Stimulated activated CD8-positive, alpha-beta memory T cell treated with anti-CD3 and anti-CD28 coated beads, Interleukin-15, amount 100 ng/mL, for 4 hours (primary cell): ENCODE data around the gene ACBD4.
A peak's percentile ranks its signal among the peaks of the same experiment; 100 is the strongest.

ENCODE experiments used
- DNase-seq, 2 donors: peaks; one replicate each; pipeline ENCODE4 v3.0.0-alpha.2; 2020; ENCODE audit warnings: low read depth in 2 of 2

The ACBD4 gene, protein sequence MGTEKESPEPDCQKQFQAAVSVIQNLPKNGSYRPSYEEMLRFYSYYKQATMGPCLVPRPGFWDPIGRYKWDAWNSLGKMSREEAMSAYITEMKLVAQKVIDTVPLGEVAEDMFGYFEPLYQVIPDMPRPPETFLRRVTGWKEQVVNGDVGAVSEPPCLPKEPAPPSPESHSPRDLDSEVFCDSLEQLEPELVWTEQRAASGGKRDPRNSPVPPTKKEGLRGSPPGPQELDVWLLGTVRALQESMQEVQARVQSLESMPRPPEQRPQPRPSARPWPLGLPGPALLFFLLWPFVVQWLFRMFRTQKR

DNA sequence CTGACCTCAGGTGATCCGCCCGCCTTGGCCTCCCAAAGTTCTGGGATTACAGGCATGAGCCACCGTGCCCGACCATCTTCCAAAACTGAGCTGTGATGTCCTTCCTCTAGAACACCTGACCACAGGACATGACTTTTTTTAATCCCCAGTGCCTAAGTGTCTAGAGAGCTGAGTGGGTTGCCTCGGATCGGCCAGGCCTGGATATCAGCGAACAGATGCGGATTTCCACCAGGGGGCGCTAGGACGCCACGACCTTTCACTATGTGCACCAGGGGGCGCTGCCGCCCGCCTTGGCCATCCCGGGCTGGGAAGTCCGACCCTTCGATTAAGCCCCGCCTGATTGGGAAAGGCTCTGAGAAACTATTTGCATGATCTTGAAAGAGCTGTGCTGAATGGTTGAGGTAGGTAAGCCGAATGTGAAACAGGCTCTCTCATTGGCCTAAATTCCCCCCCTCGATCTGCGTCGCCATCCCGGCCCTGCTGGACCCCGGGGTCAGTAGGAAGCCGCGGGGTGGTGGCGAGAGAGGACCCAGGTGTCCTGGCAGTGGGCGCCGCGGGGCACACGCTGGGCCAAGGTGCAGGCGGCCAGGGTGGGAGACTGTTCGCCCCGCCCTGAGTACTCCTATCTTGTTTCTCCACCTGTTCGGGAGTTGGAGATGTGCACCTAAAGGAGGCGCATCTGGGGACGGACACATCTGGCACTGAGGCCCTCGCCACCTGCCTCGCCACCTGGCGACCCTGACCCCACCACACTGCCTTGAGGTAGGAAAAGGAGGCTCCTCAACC, at the start of gene ACBD4:
ACBD4 (plus strand) TSS at position 496 of the 786 bp plus-strand sequence. CDS start 458 bp downstream, outside the sequence.
- peak; percentile 88 to 92 for DNase-seq

DNA sequence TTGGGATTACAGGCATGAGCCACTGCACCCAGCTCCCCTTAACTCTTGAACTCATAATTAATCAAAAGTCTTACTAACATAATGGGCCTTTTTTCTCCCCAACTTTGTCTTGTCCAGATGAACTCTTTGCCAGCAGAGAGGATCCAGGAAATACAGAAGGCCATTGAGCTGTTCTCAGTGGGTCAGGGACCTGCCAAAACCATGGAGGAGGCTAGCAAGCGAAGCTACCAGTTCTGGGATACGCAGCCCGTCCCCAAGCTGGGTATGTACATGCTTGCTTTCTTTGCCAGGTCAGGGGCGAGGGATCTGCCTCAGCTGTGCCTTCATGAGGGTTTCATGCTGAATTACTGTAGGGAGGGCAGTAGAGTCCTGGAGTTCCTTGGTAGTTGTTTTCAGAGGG, 49.1 kb upstream of the ACBD4 start:
- no peak for DNase-seq

DNA sequence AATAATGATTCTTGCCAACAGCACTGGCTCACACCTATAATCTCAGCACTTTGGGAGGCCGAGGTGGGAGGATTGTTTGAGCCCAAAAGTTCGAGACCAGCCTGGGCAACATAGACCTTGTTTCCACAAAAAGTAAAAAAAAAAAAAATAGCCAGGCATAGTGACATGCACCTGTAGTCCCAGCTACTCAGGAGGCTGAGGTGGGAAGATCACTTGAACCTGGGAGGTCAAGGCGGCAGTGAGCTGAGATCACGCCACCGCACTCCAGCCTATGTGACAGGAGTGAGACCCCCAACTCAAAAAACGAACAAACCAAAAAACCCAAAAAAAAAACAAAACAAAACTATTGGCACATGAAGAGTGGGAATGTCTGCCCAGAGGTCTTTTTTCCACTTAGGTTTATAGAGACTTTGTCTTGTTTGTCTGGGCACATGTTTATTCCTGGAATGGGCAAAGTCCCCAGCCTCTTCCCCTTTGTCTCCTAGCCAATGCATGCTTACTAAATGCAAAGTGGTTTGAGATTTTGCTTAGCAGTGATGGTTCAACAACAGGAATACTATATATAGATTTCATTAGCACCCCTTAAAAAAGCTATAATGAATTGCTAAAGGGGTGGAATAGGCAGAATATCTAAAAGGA, 48.5 kb upstream of the ACBD4 start:
- DNase-seq: no peak

DNA sequence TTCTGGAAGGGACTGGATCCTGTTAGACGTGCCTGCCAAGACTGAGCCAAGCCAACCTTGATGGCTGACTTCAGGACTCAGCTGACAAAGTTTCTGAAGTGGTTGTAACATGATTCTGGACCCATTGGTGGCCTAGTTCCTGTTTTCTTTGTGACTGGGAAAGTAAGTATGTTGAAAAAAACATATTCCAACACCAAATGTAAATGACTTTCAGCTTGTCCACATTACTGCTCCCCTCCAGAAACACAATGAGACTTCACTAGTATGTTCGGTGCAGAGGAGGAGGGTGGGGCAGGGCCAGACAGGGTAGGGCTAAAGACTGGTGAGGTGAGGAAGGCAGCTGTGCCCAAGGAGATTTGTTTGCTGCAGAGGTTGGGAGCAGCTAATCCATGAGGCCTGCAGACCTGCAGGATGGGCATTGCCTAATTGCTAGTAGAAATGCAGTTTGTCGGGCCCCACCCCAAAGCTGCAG, 47.9 kb upstream of the ACBD4 start:
- no peak for DNase-seq

DNA sequence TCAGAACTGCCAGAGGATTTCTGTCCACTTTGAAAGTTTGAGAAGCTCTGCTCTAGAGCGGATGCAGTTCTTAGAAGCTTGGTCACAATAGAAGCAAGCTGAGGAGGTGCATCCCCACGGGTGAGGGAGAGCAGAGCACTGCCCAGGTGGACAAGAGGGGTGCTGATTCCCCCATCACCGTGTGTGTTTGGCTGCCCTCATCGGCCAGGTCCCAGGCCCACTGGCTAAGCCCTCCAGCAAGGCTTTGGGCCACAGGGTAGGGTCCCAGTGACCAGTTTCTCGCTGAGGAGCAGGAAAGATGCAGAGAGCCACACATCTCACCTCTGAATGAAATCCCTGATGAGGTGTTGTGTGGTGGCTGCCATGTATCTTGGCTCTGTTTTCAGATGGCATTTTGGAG, 47.5 kb upstream of the ACBD4 start:
- DNase-seq: no peak

DNA sequence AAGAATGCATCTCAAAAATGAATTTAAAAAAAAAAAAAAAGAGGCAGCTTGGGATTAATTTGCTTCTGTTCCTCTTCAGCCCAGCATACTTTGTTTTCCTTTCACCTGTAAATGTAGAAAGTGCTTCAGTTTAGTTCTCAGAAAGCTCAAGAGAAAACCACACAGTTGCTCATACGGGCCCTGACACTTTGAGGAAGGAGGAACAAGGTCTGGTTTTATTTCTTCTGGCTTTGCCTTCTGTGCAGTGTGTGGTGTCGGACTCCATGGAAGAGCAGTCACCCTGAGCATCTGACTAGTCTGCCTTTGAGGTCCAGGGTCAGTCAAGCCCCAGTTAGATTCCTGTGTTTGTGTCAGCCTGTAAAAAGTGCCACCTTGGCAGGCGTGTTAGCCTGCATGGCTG, 46.7 kb upstream of the ACBD4 start:
- DNase-seq: no peak

DNA sequence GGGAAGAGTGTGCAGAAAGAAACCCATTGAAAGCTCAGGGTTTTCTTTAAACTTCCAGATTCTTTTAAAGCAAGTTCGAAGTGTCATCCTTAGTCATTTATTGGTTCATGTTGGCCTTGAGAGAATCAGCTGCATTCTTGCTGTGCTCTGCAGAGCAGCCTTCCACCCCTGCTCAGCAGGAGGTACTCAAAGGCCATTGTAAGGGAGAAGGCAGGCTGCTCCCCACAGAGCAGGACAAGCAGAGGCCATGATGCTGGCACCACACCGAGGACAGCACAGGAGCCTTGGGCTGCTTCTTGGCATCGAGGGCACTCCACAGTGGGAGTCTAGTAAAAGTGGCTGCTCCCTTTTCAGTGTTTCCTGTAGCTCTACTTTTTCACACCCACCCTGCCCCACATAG, 44.8 kb upstream of the ACBD4 start:
- no peak for DNase-seq

DNA sequence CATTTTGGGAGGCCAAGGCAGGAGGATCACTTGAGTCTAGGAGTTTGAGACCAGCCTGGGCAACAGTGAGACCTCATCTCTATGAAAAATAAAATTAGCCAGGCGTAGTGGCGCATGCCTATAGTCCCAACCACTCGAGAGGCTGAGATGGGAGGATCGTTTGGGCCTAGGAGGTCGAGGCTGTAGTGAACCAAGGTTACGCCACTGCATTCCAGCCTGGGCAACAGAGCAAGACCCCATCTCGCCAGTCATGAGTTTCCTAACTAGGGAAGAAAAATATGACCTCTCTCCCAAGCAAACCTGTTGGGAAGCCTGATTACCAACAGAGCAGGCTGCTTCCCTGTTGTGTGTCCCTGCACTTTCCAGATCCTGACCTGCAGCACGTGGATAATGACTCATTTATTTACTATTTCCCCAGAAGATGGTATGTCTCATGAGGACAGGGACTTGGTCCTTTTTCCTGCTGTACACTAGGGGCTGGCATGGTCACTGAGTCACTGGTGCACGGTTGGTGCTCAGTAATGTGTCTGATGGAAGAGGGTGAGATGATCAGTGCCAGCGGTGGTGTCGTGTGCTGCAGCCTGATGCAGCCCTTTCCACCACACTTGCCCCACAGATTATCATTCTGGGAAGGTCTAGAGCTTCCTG, 43.6 kb upstream of the ACBD4 start:
- DNase-seq: no peak

DNA sequence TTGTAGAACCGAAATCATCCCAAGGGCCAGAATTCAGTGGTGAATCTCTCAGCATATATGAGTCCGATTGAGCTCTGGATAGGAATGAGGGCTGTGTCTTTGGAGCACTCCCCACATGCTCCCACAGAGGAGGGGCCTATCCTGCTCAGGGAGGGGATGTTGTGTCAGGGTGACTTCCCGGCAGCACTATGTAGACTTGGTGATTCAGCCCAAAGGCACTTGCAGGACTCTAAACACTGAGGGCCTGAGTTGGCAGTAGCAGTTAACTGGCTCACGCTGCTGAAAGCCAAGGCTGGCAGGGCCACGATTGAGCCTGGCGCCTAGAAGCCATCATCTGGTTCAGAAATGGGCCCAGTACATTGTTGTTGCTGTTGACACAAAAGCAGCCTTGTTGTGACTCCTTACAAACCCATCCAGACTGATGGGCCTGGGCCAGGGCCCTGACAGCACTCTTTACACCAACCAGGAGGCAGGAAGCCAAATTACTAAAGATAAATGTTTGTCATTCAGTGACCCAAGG, 42.5 kb upstream of the ACBD4 start:
- no peak for DNase-seq

DNA sequence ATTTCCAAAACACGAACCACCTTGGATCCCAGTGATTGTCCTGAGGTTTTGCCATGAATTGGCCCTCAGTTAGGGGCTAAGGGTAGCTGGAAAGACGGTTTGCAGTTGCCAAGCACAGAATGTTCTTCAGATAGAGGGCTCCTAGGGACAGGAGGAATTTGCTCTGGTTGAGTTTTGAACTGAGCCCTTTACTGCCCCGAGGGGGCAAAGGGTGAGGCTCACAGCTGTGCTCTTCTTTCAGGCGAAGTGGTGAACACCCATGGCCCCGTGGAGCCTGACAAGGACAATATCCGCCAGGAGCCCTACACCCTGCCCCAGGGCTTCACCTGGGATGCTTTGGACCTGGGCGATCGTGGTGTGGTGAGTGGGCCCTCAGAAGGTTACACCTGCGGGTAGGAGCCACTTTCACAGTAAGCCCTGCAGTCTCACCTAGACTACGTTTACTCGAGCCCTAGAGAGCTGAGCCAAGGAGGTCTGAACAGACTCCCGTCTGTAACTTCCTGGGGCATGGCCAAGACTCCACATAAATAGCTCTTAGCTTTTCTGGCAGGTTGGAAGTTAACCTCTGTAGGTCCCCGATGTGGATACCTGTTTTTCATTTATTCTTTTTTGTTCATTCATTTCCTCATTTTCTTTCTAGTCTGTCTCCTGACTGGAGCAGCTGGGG, 41.9 kb upstream of the ACBD4 start:
- DNase-seq: no peak

DNA sequence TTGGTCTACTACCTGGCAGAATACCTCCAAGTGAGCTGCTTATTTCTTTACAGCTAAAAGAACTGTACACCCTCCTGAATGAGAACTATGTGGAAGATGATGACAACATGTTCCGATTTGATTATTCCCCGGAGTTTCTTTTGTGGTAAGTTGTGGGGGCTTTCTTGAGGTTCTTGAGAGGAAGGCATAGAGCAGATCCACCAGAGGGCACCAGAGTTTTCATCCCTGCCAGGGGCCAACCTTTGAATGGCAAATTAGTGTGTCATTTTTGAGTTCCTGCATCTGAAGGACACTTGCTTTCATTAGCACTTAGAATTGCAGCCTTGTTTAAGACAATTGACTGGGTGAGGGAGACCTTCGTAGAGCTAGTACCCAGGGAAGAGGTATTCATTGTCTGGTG, 39.3 kb upstream of the ACBD4 start:
- no peak for DNase-seq

DNA sequence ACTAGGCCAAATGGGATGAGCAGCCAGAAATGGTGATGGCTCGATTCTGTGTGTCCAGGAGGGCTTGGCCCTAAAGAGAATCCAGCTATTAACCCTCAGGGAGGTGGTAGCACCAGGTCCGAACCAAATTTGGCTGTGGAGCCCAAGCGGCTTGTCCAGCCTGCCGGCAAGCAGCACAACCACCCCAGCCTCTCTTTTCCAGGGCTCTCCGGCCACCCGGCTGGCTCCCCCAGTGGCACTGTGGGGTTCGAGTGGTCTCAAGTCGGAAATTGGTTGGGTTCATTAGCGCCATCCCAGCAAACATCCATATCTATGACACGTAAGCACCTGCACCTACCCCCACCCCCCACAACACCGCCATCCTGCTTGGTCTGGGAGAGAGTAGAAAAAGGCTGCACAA, 38.6 kb upstream of the ACBD4 start:
- no peak for DNase-seq

DNA sequence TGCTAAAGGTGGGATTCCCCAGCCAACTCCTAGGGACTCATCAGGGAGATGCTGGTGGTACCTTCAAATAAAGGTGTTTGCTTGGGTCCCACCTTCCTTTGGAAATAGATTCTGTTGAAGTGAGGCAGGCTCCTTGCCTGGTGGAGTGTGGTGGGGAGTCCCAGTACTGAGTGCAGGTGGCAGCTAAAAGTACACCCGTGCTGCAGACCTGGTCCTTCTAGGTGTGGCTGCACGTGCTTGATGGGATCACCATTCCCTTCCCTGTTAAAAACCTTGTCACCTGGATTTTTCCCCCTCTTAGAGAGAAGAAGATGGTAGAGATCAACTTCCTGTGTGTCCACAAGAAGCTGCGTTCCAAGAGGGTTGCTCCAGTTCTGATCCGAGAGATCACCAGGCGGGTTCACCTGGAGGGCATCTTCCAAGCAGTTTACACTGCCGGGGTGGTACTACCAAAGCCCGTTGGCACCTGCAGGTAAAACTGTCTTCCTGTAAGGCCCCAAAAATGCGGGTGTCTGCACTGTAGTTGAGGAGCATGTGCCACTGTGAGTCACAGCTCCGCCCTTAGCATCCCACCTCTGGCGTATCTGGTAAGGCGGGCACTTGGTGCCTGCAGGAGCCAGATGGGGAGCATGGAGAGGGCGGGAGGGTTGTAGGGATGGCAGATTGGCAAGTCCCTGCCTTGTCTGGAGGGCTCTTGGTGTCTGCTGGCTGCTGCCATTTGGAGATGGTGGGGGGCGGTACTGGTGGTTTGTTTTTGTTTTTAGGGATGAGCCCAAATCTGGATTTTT, 37.2 kb upstream of the ACBD4 start:
- DNase-seq: no peak

DNA sequence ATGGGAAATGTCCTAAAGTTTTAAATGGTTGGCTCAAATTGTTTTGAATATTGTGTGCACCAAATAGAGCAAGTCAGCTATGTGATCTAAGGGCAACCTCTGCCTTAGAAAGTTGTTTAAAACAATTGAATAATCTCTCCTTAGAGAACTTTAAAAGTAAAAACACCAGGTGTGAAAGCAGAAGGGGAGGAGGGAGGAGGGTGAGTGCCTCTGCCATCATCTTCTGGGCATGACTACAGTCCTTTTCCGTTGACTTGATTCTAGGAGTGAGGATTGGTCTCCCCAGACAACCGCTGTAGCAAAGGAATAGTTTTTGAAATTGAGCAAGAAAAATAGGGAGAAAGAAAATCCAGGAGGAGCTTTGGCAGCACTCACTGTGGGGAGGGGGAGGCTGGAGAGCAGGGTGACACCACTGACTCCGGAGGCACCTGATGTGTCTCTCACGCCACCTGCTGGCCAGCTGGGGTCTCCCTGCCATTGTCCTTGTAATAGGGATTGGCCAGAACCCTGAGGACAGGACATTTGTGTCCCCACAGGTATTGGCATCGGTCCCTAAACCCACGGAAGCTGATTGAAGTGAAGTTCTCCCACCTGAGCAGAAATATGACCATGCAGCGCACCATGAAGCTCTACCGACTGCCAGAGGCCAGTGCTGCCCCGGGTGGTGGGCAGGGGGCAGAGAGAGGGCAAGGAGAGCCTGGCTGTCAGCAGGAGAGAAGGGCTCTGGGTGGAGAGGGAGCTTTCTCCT, 36.4 kb upstream of the ACBD4 start:
- peak; percentile 21 to 42 for DNase-seq

DNA sequence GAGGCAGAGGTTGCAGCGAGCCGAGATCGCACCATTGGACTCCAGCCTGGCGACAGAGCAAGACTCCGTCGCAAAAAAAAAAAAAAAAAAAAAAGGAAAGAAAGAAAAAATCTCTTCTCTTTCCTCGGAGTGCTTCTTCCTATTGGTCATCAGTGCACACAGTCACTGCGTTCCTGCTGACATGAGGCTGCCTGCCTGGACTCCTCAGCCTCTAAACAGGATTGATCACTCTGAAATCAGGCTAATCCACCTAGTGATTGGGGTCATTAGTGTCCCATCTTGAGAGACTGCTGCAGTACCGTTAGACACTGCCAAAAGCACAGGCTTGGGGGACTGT, 34.0 kb upstream of the ACBD4 start:
- DNase-seq: no peak

DNA sequence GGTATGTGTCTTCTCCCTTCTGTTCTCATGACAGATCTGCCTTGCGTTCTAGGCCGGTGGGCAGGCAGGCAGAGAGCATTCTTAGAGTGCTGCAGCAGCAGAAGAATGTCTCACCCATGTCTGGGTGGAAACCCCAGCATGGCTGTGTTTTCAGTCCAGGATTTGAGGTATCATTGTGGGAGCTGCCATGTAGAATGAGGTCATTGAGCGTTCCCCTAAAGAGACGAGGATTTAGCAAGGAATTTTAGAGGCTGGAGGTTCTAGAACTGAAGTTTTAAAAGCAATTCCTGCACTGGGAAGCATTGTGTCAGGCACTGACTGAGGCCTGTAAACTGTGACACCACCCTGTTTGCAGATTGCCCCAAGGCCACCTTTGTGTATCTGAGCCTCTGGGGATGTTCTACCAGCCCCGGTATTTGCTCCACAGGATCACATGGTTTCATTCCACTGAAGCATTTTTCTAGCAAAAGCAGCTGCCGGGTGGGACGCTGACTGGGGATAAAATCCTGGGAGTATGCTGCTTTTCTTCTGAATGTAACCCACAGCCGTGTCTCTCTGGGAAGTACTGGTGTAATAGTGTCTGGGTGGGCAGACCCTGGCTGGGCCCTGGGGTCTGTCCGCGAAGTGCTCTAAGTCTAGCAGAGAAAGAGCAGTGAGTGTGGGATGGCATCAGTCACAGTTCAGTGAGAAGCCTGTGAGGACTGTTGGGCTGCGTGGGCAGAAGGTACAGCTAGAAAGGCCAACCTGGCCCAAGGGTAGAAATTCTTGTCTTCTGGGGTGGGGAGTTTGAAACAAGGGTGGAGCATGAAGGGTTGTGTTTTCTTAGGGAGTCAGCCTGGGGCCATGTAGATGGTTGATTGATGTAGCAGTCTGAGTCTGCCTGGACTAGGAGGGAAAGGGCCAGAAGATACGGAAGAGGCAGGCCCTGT, 33.3 kb upstream of the ACBD4 start:
- DNase-seq: no peak

DNA sequence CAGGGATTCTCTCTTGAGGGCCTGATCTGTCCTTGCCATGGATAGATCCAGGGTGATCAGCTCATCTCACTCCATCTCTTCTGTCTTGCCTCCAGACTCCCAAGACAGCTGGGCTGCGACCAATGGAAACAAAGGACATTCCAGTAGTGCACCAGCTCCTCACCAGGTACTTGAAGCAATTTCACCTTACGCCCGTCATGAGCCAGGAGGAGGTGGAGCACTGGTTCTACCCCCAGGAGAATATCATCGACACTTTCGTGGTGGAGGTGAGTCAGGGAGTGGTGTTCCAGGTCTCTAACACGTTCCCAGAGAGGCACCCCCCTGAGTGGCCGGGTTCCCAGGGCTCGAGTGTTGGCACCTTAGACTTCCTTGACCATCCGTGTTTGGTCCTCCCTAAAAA, 32.6 kb upstream of the ACBD4 start:
- DNase-seq: no peak

DNA sequence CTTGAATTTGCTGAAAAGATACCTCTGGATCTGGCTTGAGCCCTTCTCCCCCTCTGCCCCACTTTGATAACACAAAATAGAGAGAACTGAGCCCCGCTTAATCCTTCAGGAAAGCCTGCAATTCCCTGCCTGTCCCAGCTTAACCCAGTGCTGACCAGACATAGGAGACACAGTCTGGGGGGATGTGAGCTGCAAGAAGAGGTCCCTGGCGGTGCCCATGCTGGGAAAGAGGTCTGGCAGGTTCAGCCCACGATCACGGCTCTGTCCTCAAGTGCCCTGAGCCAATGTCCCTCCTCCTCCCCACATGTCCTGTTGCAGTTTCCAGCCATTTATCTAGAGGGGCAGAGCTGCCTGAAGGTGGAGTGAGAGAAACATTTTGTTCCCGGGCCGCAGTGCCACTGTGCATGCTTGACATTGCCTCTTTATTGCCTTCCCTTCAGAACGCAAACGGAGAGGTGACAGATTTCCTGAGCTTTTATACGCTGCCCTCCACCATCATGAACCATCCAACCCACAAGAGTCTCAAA, 32.2 kb upstream of the ACBD4 start:
- DNase-seq: no peak

DNA sequence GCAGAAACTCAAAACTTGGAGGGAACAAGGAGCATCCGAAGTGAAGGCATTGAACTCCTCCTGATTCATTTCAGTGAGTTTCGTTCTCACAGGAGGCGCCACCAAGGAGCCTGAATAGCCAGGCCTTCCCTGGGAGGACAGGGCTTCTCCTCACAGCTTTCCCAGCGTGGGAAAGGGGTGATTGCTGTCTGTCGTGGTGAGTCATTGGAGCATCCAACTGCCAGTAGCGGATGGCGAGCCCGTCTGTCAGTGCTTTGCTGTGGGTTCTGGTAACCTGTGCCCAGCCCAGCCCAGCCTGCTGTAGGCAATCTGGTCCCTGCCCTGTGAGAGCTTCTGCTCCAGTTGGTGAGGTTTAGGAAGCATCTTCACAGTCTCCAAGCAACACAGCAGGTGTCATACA, 31.5 kb upstream of the ACBD4 start:
- no peak for DNase-seq
